ENCODE results near the gene CASP3. TPM values are rescaled to one million over a fixed set of nuclear protein-coding genes. Genes with fewer than 3 reads are reported as not detected.
"Not testable (repeated sequence)": the region's sequence is repeated elsewhere in the genome, so short reads cannot be mapped to it uniquely, and the experiment has no call there.

Gene CASP3
- total RNA-seq, 4 donors from 2014 or later = 10.6 to 47.0 (median 17.6) TPM

GRCh38 chr4:184636144-184636543 is 13.1 kb downstream of the CASP3 start:
- no peaks in the 10 kb centered on the region for H3K36me3 ChIP-seq
- no peak for TF ChIP-seq CTCF (IDR thresholded peaks at IDR 0.05)
- TF ChIP-seq POLR2A (IDR thresholded peaks at IDR 0.05) = no peak
- H3K27ac ChIP-seq = no peak overlapping the region
- no peaks in the 10 kb centered on the region for H3K27me3 ChIP-seq
- no peak for DNase-seq
- H3K9me3 ChIP-seq = no peaks in the 10 kb centered on the region
- no peaks in the 10 kb centered on the region for H3K4me1 ChIP-seq
- intact Hi-C loops (cut with DNase I; ENCODE audit: low total_unique reads) = no loop called here
- H3K4me3 ChIP-seq = no peak overlapping the region

GRCh38 chr4:184635381-184635780 is 13.9 kb downstream of the CASP3 start:
- H3K27ac ChIP-seq = no peak overlapping the region
- no peak overlapping the region for H3K4me3 ChIP-seq
- intact Hi-C loops (cut with DNase I; ENCODE audit: low total_unique reads) = no loop called here
- TF ChIP-seq POLR2A (IDR thresholded peaks at IDR 0.05) (no peak), CTCF (IDR thresholded peaks at IDR 0.05) (no peak)
- no peaks in the 10 kb centered on the region for H3K9me3 ChIP-seq
- no peaks in the 10 kb centered on the region for H3K27me3 ChIP-seq
- H3K36me3 ChIP-seq = no peaks in the 10 kb centered on the region
- no peaks in the 10 kb centered on the region for H3K4me1 ChIP-seq
- no peak for DNase-seq

- no peak for DNase-seq
- Histone ChIP-seq H3K4me1 (no peaks in the 10 kb centered on the region), H3K36me3 (peaks cover 0 to 3% of the 10 kb centered on the region in 2 donors), H3K4me3 (no peak overlapping the region), H3K9me3 (no peaks in the 10 kb centered on the region), H3K27ac (no peak overlapping the region), H3K27me3 (no peaks in the 10 kb centered on the region)
- intact Hi-C loops (cut with DNase I; ENCODE audit: low total_unique reads) = no loop called here
- TF ChIP-seq POLR2A (IDR thresholded peaks at IDR 0.05) (no peak), CTCF (IDR thresholded peaks at IDR 0.05) (no peak)
Measured at GRCh38 chr4:184632842-184633241, 16.4 kb downstream of the CASP3 start.

GRCh38 chr4:184628103-184628502 is 21.1 kb downstream of the CASP3 start:
- TF ChIP-seq POLR2A (IDR thresholded peaks at IDR 0.05) = no peak
- TF ChIP-seq CTCF (IDR thresholded peaks at IDR 0.05) = no peak
- no peak for DNase-seq
- H3K36me3 ChIP-seq = peaks cover 0 to 3% of the 10 kb centered on the region in 2 donors
- intact Hi-C loops (cut with DNase I; ENCODE audit: low total_unique reads) = no loop called here
- H3K4me3 ChIP-seq = no peak overlapping the region
- no peaks in the 10 kb centered on the region for H3K9me3 ChIP-seq
- H3K4me1 ChIP-seq = no peaks in the 10 kb centered on the region
- H3K27ac ChIP-seq = no peak overlapping the region
- no peaks in the 10 kb centered on the region for H3K27me3 ChIP-seq

GRCh38 chr4:184625783-184626596 is 23.3 kb downstream of the CASP3 start:
- H3K27me3 ChIP-seq; H3K36me3 ChIP-seq; H3K4me3 ChIP-seq; H3K27ac ChIP-seq; H3K9me3 ChIP-seq; H3K4me1 ChIP-seq; intact Hi-C loops (cut with DNase I; ENCODE audit: low total_unique reads); DNase-seq: not testable (repeated sequence)
